NCI-H1694 treated with DMSO at 0.1 percent for 48 hours (cell line): ENCODE measurements around the gene NCKAP5L.

Source experiments
- DNase-seq: peaks from one replicate; lab custom pipeline; 2025; lab: John Stamatoyannopoulos, UW

NCKAP5L gene

DNA sequence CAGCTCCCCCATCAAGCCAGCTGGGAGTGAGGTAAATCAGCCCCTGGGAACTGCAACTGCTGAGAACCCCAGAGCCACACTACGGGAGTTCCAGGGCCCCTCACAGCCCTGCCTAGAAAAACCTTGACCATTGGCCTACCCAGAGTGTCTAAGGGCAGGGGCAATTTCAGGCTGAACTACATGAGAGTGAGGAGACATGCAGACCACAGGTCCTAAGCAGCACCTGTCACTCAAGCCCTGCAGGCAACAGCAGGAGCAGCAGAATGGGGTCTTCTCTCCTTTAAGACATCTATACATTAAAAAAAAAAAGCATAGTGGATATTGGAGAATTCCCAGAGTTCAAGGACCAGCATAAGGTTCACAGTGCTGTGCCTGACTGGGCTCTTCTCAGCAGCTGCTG is 4.9 kb downstream of the NCKAP5L start:
- DNase-seq = no peak

GRCh38 chr12:49821373-49822287 is 6.6 kb downstream of the NCKAP5L start:
- no peak for DNase-seq

DNA sequence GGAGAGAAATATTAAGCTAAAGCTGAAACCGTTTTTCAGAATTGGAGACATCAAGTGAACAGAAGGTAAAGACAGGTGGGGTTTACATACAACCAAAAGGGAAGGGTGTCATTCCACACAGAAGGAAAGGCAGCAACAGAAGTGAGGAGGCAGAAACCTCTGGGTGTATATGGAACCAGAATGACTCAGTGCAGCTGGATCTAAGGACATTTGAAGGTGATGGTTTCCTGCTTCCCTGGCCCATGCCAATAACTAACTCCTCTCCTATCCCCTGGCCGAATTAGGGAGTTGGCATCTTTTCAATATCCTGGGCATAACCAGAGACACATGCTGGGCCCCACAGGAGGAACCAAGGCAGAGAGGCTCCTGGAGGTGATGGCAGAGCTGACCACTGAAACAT is 8.4 kb downstream of the NCKAP5L start:
- DNase-seq = no peak

DNA sequence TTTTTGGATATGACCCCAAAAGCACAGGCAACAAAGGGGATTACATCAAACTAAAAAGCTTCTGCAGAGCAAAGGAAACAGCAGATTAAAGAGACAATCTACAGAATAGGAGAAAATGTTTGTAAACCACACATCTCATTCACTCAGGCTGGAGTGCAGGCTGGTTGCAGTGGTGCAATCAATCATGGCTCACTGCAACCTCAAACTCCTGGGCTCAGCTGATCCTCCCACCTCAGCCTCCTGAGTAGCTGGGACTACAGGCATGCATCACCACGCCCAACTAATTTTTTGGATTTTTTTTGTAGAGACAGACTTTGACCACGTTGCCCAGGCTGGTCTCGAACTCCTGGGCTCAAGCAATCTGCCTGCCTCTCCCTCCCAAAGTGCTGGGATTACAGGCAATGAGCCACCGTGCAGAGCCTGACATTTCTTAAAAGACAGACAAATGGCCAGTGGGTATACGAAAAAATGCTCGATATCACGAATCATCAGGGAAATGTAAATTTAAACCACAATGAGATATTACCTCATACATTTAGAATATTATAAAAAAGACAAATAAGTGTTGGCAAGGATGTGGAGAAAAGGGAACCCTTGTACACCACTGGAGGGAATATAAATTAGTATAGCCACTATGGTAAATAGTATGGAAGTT is 9.8 kb downstream of the NCKAP5L start:
- no peak for DNase-seq

DNA sequence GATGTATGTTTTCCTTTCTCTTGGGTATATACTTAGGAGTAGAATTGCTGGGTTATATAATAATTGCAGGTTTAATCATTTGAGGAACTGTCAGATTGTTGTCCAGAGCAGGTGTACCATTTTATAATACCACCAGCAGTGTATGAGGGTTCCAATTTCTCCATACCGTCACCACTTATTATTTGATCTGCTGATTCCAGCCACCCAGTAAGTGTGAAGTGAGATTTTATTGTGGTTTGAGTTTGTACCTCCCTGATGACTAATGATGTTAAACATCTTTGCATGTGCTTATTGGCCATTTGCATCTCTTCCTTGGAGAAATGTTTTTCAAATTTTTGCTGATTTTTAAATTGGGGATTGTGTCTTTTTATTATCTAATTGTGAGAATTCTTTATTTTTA is 15.1 kb downstream of the NCKAP5L start:
- DNase-seq = no peak

DNA sequence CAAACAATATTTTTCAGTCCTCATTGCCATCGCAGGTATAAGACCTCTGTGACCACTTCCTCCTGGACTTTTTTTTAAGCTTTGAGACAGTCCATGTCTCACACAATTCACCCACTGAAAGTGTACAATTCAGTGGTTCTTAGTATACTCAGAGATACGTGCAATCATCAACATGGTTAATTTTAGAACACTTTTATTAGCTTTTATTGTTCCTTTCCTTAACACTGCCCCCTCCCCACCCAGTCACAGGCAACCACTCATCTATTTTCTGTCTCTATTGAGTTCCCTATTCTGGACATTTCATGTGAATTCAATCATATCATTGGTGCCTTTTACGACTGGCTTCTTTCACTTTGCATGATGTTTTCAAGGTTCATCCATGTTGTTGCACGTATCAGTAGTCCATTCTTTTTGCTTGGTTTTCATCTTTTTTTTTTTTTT is 16.2 kb downstream of the NCKAP5L start:
- DNase-seq = no peak

DNA sequence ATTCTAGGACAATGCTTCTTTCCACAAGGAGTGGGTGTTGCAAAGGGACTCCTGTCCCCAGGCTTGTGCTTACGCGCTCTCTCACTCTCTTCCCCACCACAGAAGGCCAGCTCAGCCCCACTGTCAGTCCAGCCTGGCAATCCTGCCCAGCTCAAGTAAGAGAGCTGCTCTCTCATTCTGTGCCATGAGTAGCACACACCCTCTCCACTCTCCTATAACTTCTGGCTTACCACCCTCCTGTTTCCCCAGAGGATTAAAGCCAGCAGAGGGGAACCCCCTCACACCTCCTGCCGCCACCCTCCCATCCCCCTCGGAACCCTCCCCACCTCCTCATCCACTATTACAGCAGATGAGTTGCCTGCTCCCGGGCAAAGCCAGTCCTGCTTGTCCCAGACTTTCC is 17.1 kb downstream of the NCKAP5L start:
- no peak for DNase-seq

- DNase-seq = no peak
Observed at GRCh38 chr12:49809906-49810389, 18.3 kb downstream of the NCKAP5L start.

DNA sequence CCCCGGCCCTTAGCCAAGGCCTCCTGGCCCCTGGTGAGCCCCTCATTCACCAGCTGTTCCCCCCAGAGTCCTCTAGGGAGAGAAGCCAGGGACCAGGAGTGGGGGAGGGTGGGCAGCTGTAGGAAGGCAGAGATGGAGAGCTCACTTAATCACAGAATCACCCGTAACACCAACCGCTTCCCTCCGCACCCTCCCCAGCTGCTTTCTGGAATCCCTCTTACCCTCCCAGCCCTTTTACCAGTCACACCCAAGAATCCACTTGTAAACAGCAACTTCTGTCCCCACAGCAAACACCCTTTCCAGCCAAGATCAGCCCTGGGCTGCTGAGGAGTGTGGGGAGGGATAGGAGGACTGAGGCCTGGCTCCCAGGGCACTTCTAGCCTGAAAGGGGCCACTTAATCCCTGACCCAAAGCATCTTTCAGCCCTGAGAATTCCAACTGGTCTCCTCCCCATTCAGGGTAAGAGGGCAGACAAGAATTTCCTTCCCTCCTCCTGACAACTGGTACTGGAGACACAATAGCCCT is 18.8 kb downstream of the NCKAP5L start:
- no peak for DNase-seq

GRCh38 chr12:49808686-49809380 is 19.4 kb downstream of the NCKAP5L start:
- DNase-seq = no peak

GRCh38 chr12:49807991-49808580 is 20.1 kb downstream of the NCKAP5L start:
- no peak for DNase-seq

DNA sequence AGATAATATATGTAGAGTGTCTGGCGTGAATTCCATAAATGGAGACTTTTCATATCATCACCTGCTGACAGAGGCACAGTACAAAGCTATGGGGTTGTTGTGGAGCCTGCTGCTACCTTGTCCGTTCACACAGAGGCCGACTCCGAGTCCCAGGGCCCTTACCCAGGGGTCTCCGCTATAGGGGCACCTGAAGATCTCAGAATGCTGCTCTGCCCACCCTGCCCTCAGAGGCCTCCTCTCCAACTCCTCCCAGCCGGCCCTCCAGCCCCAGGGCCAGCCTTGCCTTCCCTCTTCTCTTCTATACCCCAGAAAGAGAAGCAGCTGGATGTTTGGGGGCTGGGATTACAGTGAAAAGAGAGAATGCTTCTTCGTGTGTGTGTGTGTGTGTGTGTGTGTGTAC is 21.3 kb downstream of the NCKAP5L start:
- no peak for DNase-seq

DNA sequence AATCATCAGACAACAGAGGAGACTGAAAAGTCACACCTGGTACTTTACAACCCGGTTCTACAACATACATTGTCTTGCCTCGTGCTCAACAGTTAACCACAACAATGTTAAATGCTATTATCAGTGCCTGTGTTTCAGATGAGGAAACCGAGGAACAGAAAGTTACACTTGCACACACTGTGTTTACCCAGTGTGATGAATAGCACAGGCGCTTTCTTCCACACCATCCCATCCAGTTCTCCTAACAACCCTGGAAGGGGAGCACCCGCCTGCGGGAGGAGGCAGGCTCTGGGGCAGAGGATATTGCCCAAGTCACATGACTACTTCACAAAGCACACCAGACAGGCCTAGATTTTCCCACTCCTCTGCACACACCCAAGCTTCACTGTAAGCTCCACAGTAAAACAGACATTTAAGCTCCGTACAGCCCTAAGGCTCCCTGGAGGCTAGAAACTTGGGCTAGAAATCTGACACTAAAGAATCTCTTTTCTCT is 21.8 kb downstream of the NCKAP5L start:
- no peak for DNase-seq

- DNase-seq = no peak
Observed at GRCh38 chr12:49805409-49805808, 22.8 kb downstream of the NCKAP5L start.

DNA sequence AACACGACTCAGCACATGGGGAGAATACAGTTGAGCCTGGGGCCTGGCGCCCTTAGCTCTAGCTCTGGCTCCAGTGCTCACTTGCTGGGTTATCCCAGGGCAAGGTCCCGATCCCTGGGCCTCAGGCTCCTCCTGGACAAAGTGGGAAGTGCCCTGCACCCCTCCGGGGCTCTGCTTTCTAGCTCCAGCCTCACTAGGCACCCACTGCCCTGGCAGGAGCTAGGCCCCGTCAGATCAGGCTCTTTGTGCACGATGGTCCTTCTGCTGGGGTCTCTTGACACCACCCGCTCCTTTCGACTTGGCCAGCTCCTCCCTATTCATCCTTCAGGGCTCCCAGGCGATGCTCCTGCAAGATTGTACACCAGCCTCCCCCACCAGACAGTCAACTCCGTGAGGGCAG is 23.4 kb downstream of the NCKAP5L start:
- DNase-seq = no peak

DNA sequence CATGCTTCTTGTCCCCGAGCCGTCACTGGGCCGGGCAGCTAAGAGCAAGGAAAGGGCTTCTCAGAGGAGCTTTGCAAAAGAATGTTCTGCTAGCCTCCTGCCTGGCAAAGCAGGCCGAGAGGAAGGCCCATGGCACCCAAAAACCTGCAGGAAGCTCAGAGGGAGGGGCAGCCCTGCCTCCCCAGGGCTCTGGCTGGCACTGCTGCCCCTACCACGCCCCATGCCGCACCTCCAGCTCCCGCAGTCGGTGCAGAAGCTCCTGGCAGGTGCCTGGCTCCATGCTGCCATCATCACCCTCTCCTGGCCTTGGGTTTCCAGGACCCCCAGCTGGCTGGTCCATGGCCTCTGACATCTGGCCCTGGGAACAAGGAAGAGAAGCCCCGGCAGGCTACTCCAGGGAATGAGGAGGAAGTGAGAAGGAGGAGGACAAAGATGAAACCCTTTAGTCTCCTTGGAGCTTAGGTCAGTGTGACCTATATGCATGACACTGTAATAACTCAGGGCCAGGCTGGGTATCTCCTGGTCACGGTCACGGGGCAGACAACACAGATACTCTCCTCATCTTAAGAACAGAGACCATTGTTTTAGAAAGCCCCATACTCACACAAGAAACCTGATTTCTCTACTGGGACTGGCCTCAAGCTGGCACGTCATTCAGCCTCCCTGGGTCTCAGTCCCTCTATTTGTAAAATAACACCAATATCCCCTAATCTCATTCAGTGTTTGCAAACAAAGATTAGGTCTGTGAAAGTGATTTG is 24.3 kb downstream of the NCKAP5L start:
- DNase-seq = no peak

DNA sequence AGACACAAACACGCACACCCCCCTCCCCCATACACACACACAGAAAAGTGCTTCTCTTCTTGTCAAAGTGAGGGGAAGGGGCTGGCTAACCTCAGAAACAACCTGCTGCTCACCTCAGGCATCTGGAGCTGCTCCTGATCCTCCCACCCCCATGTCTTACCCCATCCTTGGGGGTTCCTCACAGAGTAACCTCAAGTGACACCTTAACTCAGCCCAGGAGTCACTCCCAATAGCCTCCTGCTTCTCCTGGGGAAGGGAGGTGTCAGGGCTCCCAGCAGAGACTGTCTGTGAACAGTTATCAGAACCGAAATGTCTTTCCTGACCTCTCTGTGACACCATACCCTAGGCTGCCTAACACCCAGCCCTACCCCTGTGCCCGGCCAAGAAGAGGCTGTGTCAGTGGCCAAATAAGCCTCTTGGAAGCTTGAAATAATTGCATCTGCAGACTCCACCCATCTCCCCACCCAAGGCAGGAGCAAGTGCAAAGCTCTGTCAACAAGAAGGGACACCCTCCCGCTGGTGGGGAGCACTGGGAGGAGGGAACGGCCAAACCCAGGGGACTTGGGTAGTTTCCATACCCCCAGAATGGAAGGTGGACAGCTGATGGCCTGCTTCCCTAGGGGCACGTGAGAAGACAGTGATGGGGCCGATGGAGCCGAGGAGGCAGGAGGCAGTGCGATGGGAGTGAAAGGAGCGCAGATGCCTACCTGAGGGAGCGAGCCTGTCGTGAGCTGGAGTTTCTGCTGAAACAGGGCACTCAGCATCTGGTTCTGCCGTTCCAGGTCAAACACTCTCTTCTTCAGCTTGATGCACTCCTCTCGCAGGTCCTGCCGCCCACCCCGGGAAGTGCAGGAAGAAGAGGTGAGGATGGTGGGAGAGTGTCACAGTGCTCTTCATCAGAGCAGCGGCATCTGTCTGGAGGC is 26.8 kb downstream of the NCKAP5L start:
- no peak for DNase-seq

- no peak for DNase-seq
Observed at GRCh38 chr12:49800421-49801140, 27.6 kb downstream of the NCKAP5L start.

- no peak for DNase-seq
Observed at GRCh38 chr12:49798934-49799333, 29.3 kb downstream of the NCKAP5L start.
